Aorta (tissue), 5 donors: ENCODE results near the gene MACROD1. TPM values are rescaled to one million over a fixed set of nuclear protein-coding genes. Genes with fewer than 3 reads are reported as not detected.

Experiments
- ATAC-seq: fragments of 200-7000 bp; cut with Tn5 transposase; one replicate; pipeline ENCODE4 v1.9.1; 2022; ENCODE audit warnings: moderate library complexity; ENCODE audit not compliant: low FRiP score
- DNase-seq, 2 donors: peaks; one replicate each; pipeline ENCODE4 v3.0.0-alpha.2; 2020
- H3K27ac ChIP-seq, 2 donors: one replicate each; pipeline ENCODE4 v1.5.1; 2013; ENCODE audit warnings: low read length in 2 of 2, mild to moderate bottlenecking in 2 of 2, moderate library complexity in 2 of 2, control low read depth in 1 of 2, inconsistent platforms in 1 of 2, low read depth in 1 of 2
- H3K27me3 ChIP-seq, 2 donors: one replicate each; pipeline ENCODE4 v1.6.1; 2013; ENCODE audit warnings: control low read depth in 1 of 2, low read length in 1 of 2, mild to moderate bottlenecking in 1 of 2, moderate library complexity in 1 of 2; ENCODE audit not compliant: insufficient read depth in 2 of 2, control insufficient read depth in 1 of 2
- H3K36me3 ChIP-seq, 2 donors: one replicate each; pipeline ENCODE4 v1.6.1; 2013; ENCODE audit warnings: control low read depth in 1 of 2, low read length in 1 of 2, mild to moderate bottlenecking in 1 of 2; ENCODE audit not compliant: insufficient read depth in 2 of 2, control insufficient read depth in 1 of 2
- H3K4me1 ChIP-seq, 2 donors: one replicate each; pipeline ENCODE4 v1.6.1; 2013; ENCODE audit warnings: low read length in 2 of 2, control low read depth in 1 of 2, mild to moderate bottlenecking in 1 of 2, moderate library complexity in 1 of 2; ENCODE audit not compliant: insufficient read depth in 2 of 2, control insufficient read depth in 1 of 2
- H3K4me3 ChIP-seq, 2 donors: one replicate each; pipeline ENCODE4 v1.5.1; 2013; ENCODE audit warnings: low read length in 2 of 2, control low read depth in 1 of 2, mild to moderate bottlenecking in 1 of 2
- H3K9me3 ChIP-seq: one replicate; pipeline ENCODE4 v1.6.1; 2013; ENCODE audit warnings: mild to moderate bottlenecking, low read length; ENCODE audit not compliant: control insufficient read depth
- WGBS, 2 donors: extraction: QIAGEN DNeasy Blood & Tissue Kit; methylation state at CpG; one replicate each; pipeline ENCODE4 v1.1.7; 2013; 5-methylcytosine and 5-hydroxymethylcytosine counted together
- intact Hi-C, 2 donors: fragments of 100-400 bp; cut with DNase I; formaldehyde crosslinking; loops; one replicate each; pipeline versions ENCODE4 v1.14.2 to v1.15.0; 2022
- polyA plus RNA-seq, 2 donors: library from polyadenylated mRNA; stranded (reverse); fragments of 200-250 nt; gene quantifications; one replicate each; pipeline ENCODE4 v1.2.3, GENCODE V29; 2013
- total RNA-seq, 2 donors: library from RNA; stranded (reverse); fragmentation: NEBNext Ultra II Directional; extraction: Animal tissue kit (Norgen Biotek cat#: 25700); gene quantifications; one replicate each; pipeline ENCODE4 v1.2.1, GENCODE V29; 2021
- donor health status: healthy with polysubstance abuse.
- donor health status: Bipolar disorder and iron deficiency.
- donor health status: DM: no; HTN: no; CAD: no.
- donor health status: DM: no; HTN: no; CAD: no.
- donor health status: DM: yes; HTN: yes; CAD: no.

MACROD1 gene
- total and polyA plus RNA-seq, 4 donors, result 12.7 to 125 (median 65.2) TPM

GRCh38 chr11:64089915-64090805, 75.8 kb downstream of the MACROD1 start:
- H3K4me1 ChIP-seq, result no peaks in the 10 kb centered on the region
- no peaks in the 10 kb centered on the region for H3K27me3 ChIP-seq
- H3K9me3 ChIP-seq, result no peaks in the 10 kb centered on the region
- intact Hi-C loops, result no loop called here
- H3K27ac ChIP-seq, result no peak overlapping the region
- ATAC-seq, result no peak
- no peak for DNase-seq
- WGBS, 2 donors, result 92 to 94% methylated on average over 28 of the region's 28 CpGs
- no peaks in the 10 kb centered on the region for H3K36me3 ChIP-seq
- H3K4me3 ChIP-seq, result no peak overlapping the region

GRCh38 chr11:64089493-64089892, 76.4 kb downstream of the MACROD1 start:
- no peak for DNase-seq
- Histone ChIP-seq H3K4me1 (no peaks in the 10 kb centered on the region), H3K9me3 (no peaks in the 10 kb centered on the region), H3K4me3 (no peak overlapping the region), H3K27ac (no peak overlapping the region), H3K36me3 (no peaks in the 10 kb centered on the region), H3K27me3 (no peaks in the 10 kb centered on the region)
- 89% methylated on average over 7 of the region's 7 CpGs for WGBS, 2 donors
- intact Hi-C loops, result no loop called here
- no peak for ATAC-seq

- H3K4me3 ChIP-seq, result no peak overlapping the region
- no peaks in the 10 kb centered on the region for H3K27me3 ChIP-seq
- intact Hi-C loops, result no loop called here
- H3K27ac ChIP-seq, result no peak overlapping the region
- ATAC-seq (no peak), DNase-seq (no peak)
- 93 to 94% methylated on average over 15 of the region's 15 CpGs for WGBS, 2 donors
- H3K4me1 ChIP-seq, result no peaks in the 10 kb centered on the region
- no peaks in the 10 kb centered on the region for H3K36me3 ChIP-seq
- H3K9me3 ChIP-seq, result no peaks in the 10 kb centered on the region
Observed at GRCh38 chr11:64089027-64089360, 76.9 kb downstream of the MACROD1 start.

- no peaks in the 10 kb centered on the region for H3K36me3 ChIP-seq
- H3K27me3 ChIP-seq, result no peaks in the 10 kb centered on the region
- H3K4me1 ChIP-seq, result no peaks in the 10 kb centered on the region
- no peak for ATAC-seq
- H3K27ac ChIP-seq, result no peak overlapping the region
- H3K4me3 ChIP-seq, result no peak overlapping the region
- intact Hi-C loops, result no loop called here
- H3K9me3 ChIP-seq, result no peaks in the 10 kb centered on the region
- 86 to 87% methylated on average over 23 to 26 of the region's 26 CpGs for WGBS, 2 donors
- no peak for DNase-seq
Observed at GRCh38 chr11:64088162-64089026, 77.5 kb downstream of the MACROD1 start.

GRCh38 chr11:64086258-64087123, 79.4 kb downstream of the MACROD1 start:
- intact Hi-C loops, result no loop called here
- Histone ChIP-seq H3K9me3 (no peaks in the 10 kb centered on the region), H3K36me3 (no peaks in the 10 kb centered on the region), H3K4me3 (no peak overlapping the region), H3K4me1 (no peaks in the 10 kb centered on the region), H3K27ac (no peak overlapping the region), H3K27me3 (no peaks in the 10 kb centered on the region)
- DNase-seq, result no peak
- 91 to 94% methylated on average over 19 to 20 of the region's 20 CpGs for WGBS, 2 donors
- ATAC-seq, result no peak

- 91 to 97% methylated on average over 3 to 5 of the region's 5 CpGs for WGBS, 2 donors
- Histone ChIP-seq H3K36me3 (no peaks in the 10 kb centered on the region), H3K27ac (no peak overlapping the region), H3K27me3 (no peaks in the 10 kb centered on the region), H3K9me3 (no peaks in the 10 kb centered on the region), H3K4me3 (no peak overlapping the region), H3K4me1 (no peaks in the 10 kb centered on the region)
- DNase-seq, result no peak
- ATAC-seq, result no peak
- intact Hi-C loops, result no loop called here
Observed at GRCh38 chr11:64085906-64086257, 80.0 kb downstream of the MACROD1 start.

GRCh38 chr11:64084951-64085710, 80.8 kb downstream of the MACROD1 start:
- Histone ChIP-seq H3K4me1 (no peaks in the 10 kb centered on the region), H3K36me3 (no peaks in the 10 kb centered on the region), H3K9me3 (no peaks in the 10 kb centered on the region), H3K27ac (no peak overlapping the region), H3K4me3 (no peak overlapping the region), H3K27me3 (no peaks in the 10 kb centered on the region)
- WGBS, 2 donors, result 81 to 86% methylated on average over 27 of the region's 27 CpGs
- intact Hi-C loops, result no loop called here
- DNase-seq, result no peak
- ATAC-seq, result no peak
